Brain microvascular endothelial cell (primary cell): ENCODE measurements around the gene TBCEL.

ENCODE experiments used
- DNase-seq: peaks from one replicate; pipeline ENCODE4 v3.0.0-alpha.2; 2020
- H3K27ac ChIP-seq: fragments of 250-450 bp; sonication (Bioruptor Pico); 2 replicates; pipeline ENCODE4 v1.5.1; 2020; ENCODE audit warnings: mild to moderate bottlenecking, moderate library complexity
- H3K27me3 ChIP-seq: fragments of 250-450 bp; sonication (Bioruptor Pico); replicated peaks from 2 replicates; pipeline ENCODE4 v1.5.1; 2020; ENCODE audit warnings: mild to moderate bottlenecking
- H3K36me3 ChIP-seq: fragments of 250-450 bp; sonication (Bioruptor Pico); replicated peaks from 2 replicates; pipeline ENCODE4 v1.5.1; 2020; ENCODE audit warnings: mild to moderate bottlenecking
- H3K4me3 ChIP-seq: 2 replicates; pipeline ENCODE4 v1.5.1; 2011; ENCODE audit warnings: low read depth, mild to moderate bottlenecking, control low read depth, low read length, moderate library complexity
- in situ Hi-C: cut with HindIII; loops from 2 replicates; pipeline ENCODE4 v1.10.0; 2017; ENCODE audit warnings: low sequenced_read_pairs, low pct_ligation_motif_present
- TF ChIP-seq, protein P1 (sequence below): IDR thresholded peaks from 2 replicates; pipeline ENCODE4 v1.5.1; 2011; ENCODE audit warnings: low read depth, mild to moderate bottlenecking, moderate library complexity, low read length, control low read depth, inconsistent platforms; ENCODE audit errors: missing control alignments

The TBCEL gene

GRCh38 chr11:121105481-121106195 lies 81.7 kb downstream of the TBCEL start:
- DNase-seq = no peak

GRCh38 chr11:121106812-121107211 lies 82.9 kb downstream of the TBCEL start:
- H3K27ac ChIP-seq = no peak overlapping the region
- no peaks in the 10 kb centered on the region for H3K27me3 ChIP-seq
- TF ChIP-seq, protein P1, sequence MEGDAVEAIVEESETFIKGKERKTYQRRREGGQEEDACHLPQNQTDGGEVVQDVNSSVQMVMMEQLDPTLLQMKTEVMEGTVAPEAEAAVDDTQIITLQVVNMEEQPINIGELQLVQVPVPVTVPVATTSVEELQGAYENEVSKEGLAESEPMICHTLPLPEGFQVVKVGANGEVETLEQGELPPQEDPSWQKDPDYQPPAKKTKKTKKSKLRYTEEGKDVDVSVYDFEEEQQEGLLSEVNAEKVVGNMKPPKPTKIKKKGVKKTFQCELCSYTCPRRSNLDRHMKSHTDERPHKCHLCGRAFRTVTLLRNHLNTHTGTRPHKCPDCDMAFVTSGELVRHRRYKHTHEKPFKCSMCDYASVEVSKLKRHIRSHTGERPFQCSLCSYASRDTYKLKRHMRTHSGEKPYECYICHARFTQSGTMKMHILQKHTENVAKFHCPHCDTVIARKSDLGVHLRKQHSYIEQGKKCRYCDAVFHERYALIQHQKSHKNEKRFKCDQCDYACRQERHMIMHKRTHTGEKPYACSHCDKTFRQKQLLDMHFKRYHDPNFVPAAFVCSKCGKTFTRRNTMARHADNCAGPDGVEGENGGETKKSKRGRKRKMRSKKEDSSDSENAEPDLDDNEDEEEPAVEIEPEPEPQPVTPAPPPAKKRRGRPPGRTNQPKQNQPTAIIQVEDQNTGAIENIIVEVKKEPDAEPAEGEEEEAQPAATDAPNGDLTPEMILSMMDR = no peak
- no peaks in the 10 kb centered on the region for H3K36me3 ChIP-seq
- in situ Hi-C loops = no loop called here
- no peak overlapping the region for H3K4me3 ChIP-seq
- no peak for DNase-seq

More at GRCh38 chr11:121105481-121106195, 81.7 kb downstream of the TBCEL start:
- Histone ChIP-seq H3K27me3 (no peaks in the 10 kb centered on the region), H3K4me3 (no peak overlapping the region), H3K27ac (no peak overlapping the region), H3K36me3 (no peaks in the 10 kb centered on the region)
- TF ChIP-seq, protein P1 = no peak
- in situ Hi-C loops = no loop called here

DNA sequence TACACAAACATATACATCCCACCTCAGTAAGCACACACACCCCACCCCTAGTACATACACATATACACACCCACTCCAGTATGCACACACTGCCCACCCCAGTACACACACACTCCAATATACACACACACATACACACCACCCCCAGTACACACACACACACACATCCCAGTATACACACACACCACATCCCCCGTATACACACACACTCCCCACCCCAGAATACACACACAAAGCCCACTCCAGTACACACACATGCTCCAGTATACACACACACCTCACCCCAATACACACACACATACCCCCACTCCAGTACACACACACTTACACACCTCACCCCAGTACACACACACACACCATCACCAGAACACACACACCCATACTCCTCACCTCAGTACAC lies 84.5 kb downstream of the TBCEL start:
- no peak for DNase-seq
- Histone ChIP-seq H3K27me3 (no peaks in the 10 kb centered on the region), H3K27ac (no peak overlapping the region), H3K4me3 (no peak overlapping the region), H3K36me3 (no peaks in the 10 kb centered on the region)
- TF ChIP-seq, protein P1 = no peak
- in situ Hi-C loops = no loop called here

DNA sequence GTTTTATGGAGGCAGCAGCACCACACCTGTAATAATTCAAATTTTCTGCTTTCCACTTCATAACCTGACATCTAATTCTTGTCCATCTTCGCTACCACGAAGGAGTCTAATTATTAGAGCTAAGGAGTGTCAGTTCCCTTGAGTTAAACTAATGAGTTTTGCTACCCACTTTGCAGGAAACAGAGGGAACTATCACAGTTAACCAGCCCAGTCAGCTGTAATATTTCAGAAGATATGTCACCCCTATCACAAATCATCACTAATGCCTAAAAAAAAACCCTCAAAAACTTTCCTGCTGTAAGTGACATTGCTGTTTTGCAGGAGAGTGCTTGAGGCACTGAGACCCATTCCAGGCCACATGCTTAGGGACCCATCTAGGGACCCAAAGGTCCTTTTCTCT lies 85.6 kb downstream of the TBCEL start:
- TF ChIP-seq, protein P1 = no peak
- DNase-seq = no peak
- in situ Hi-C loops = no loop called here
- no peaks in the 10 kb centered on the region for H3K27me3 ChIP-seq
- no peak overlapping the region for H3K4me3 ChIP-seq
- no peaks in the 10 kb centered on the region for H3K36me3 ChIP-seq
- no peak overlapping the region for H3K27ac ChIP-seq

- TF ChIP-seq, protein P1 = no peak
- no peaks in the 10 kb centered on the region for H3K27me3 ChIP-seq
Measured at GRCh38 chr11:121109916-121110586, 86.1 kb downstream of the TBCEL start.

More at GRCh38 chr11:121109916-121110586, 86.1 kb downstream of the TBCEL start:
- Histone ChIP-seq H3K4me3 (no peak overlapping the region), H3K27ac (no peak overlapping the region), H3K36me3 (no peaks in the 10 kb centered on the region)
- in situ Hi-C loops = no loop called here
- DNase-seq = no peak
